ENCODE results near the gene SMIM36.

SMIM36 gene

GRCh38 chr17:55421179-55421934 is 89.9 kb downstream of the SMIM36 start, which contains the start of gene MMD:
Gene MMD (minus strand): TSS chr17:55421835. CDS start chr17:55421695, 140 bp downstream.
- in situ Hi-C loops (cut with HindIII; ENCODE audit: low sequenced_read_pairs): no loop called here
- no peak for DNase-seq (ENCODE audit: low read depth)
- H3K4me3 ChIP-seq (ENCODE audit: low read depth, low read length): peak within 1 kb of the TSS; percentile 80
- no peak for TF ChIP-seq CTCF (IDR thresholded peaks at IDR 0.05; ENCODE audit: low read depth, low read length, missing control alignments)

GRCh38 chr17:55420776-55421178 is 90.5 kb downstream of the SMIM36 start:
- DNase-seq (ENCODE audit: low read depth): no peak
- no peak for TF ChIP-seq CTCF (IDR thresholded peaks at IDR 0.05; ENCODE audit: low read depth, low read length, missing control alignments)
- in situ Hi-C loops (cut with HindIII; ENCODE audit: low sequenced_read_pairs): no loop called here
- peak overlapping the region; percentile 80 for H3K4me3 ChIP-seq (ENCODE audit: low read depth, low read length)

DNA sequence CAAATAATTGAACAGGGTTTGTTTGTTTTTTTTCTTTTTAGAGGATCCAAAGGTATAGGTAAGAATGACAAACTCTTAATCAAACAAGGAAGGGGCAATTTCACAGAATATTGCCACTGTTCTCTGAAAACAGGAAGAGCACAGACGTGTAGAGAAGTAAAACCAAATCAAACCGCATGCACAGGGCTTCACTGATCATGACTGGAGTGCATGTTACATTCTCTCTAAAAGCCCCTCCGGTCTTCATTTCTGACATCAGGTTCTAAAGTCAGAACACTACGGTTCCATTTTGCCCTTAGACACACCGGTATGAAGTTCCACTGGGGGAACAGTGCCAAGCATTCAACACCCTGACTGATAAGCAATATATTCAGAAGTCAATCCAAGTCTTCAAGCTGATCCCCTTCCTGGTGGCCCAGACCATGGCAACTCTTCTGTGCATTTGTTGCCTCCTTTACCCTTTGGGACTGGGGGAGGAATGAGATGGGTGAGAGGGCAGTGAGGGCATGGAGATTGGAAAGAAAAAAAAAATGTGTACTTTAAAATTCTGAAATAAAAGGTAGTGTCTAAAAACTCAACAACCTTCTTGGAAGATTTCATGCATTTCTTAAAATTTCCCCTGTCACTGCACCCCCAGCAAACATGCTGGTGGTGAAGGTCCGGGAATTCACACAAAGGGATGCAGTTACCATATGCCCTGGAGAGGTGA is 91.0 kb downstream of the SMIM36 start:
- in situ Hi-C loops (cut with HindIII; ENCODE audit: low sequenced_read_pairs): no loop called here
- no peak for TF ChIP-seq CTCF (IDR thresholded peaks at IDR 0.05; ENCODE audit: low read depth, low read length, missing control alignments)
- DNase-seq (ENCODE audit: low read depth): no peak
- H3K4me3 ChIP-seq (ENCODE audit: low read depth, low read length): peak overlapping the region; percentile 80

DNA sequence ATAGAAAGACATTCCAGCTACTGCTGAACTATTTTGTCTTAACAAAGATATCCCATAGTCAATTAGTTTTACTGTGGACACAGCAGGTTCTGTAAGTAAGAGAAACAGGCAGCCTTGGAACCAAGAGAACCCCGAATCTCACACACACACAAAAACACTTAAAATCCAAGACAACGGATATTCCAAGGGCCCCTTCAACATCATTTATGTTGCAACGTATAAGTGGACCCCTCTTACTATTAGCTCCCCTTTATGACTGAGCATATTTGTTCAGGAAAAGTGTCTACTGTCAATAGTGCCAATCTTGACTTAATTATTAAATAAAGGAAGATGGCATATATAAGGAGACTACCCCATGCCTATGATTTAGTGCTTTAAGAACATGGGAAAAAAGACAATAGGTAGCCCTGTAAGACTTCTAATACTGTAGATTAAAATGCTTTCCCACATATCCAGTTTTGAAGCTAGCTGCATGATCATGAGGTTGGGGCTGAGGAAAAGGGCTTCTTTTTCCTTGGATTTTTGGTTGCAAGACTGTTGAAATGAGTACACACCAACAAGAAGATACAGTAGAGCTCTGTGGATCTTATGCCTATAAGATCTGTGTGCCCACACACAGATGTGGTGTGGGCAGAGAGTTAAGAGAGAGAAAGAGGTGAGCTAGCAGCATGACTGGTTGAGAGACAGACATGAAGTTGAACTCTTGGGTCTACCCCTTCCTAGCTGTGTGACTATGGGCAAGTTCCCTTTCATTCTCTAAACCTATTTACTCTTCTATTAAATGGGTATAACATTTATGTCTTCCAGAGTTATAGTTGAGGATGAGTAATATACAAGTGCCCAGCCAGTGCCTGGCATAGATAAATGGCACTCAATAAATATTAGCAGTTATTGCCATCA is 92.6 kb downstream of the SMIM36 start:
- in situ Hi-C loops (cut with HindIII; ENCODE audit: low sequenced_read_pairs): no loop called here
- H3K4me3 ChIP-seq (ENCODE audit: low read depth, low read length): no peak overlapping the region
- no peak for DNase-seq (ENCODE audit: low read depth)
- no peak for TF ChIP-seq CTCF (IDR thresholded peaks at IDR 0.05; ENCODE audit: low read depth, low read length, missing control alignments)

DNA sequence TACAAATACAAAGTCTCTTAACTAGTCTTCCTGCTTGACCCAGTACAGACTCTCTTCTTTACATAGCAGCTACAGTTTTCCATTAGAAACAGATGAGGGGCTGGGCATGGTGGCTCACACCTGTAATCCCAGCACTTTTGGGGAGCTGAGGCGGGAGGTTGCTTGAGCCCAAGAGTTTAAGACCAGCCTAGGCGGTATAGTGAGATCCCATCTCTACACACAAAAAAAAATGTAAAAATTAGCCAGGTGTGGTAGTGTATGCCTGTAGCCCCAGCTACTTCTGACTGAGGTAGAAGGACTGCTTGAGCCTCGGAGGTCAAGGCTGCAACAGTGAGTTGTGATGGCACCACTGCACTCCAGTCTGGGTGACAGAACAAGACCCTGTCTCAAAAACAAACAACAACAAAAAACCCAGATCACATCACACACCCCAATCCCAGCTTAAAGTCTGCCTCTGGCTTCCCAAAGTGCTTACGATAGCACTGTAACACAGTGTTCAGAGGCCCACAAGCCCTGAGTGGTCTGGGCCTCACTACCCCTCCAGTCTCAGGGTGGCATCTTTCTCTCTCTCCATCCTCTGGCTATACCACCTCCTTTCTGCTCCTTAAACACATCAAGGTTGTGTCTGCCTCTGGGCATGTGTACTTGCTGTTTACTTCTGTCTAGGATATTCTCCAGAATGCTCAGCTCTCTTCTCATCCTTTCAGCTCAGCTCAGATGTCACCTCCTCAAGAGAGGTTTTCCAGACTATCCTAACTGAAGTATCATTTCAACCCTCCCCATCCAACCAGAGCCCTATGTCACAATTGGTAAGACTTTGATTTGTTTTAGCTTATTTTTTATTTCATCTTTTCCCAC is 93.6 kb downstream of the SMIM36 start:
- H3K4me3 ChIP-seq (ENCODE audit: low read depth, low read length): no peak overlapping the region
- no peak for TF ChIP-seq CTCF (IDR thresholded peaks at IDR 0.05; ENCODE audit: low read depth, low read length, missing control alignments)
- DNase-seq (ENCODE audit: low read depth): no peak
- in situ Hi-C loops (cut with HindIII; ENCODE audit: low sequenced_read_pairs): no loop called here
